Fibroblast of lung (primary cell): Measurements from ENCODE around the gene ADAMTSL1. TPM values are rescaled to one million over a fixed set of nuclear protein-coding genes. Genes with fewer than 3 reads are reported as not detected.

Experiments
- DNase-seq, 2 donors: peaks; one replicate each; pipeline versions ENCODE4 v3.0.0 to v3.0.0-alpha.2; 2010; ENCODE audit warnings: low read depth in 2 of 2
- H2AFZ ChIP-seq: 2 replicates; pipeline ENCODE4 v1.5.1; 2012; ENCODE audit warnings: low read length, control low read depth, inconsistent platforms
- H3K27ac ChIP-seq: 2 replicates; pipeline ENCODE4 v1.5.1; 2011; ENCODE audit warnings: low read length, control low read depth; ENCODE audit not compliant: insufficient read depth
- H3K27me3 ChIP-seq: 2 replicates; pipeline ENCODE4 v1.5.1; 2011; ENCODE audit warnings: mild to moderate bottlenecking, low read length; ENCODE audit not compliant: control insufficient read depth, insufficient read depth
- H3K36me3 ChIP-seq: 2 replicates; pipeline ENCODE4 v1.5.1; 2011; ENCODE audit warnings: low read length; ENCODE audit not compliant: control insufficient read depth, insufficient read depth
- H3K4me1 ChIP-seq: 2 replicates; pipeline ENCODE4 v1.5.1; 2011; ENCODE audit warnings: low read length; ENCODE audit not compliant: control insufficient read depth, insufficient read depth; ENCODE audit errors: extremely low read depth
- H3K4me2 ChIP-seq: 2 replicates; pipeline ENCODE4 v1.5.1; 2011; ENCODE audit warnings: low read length, control low read depth; ENCODE audit not compliant: insufficient read depth; ENCODE audit errors: extremely low read depth
- H3K4me3 ChIP-seq, 4 experiments: fragments of 200-600 bp in 1 of 4; sonication (generic) in 1 of 4; replicated peaks in 1 of 4; 2 replicates each; pipeline ENCODE4 v1.5.1; 2011 to 2016; ENCODE audit warnings: low read length in 4 of 4, low read depth in 3 of 4, mild to moderate bottlenecking in 3 of 4, control low read depth in 2 of 4, inconsistent platforms in 1 of 4, mixed read lengths in 1 of 4; ENCODE audit not compliant: insufficient read depth in 1 of 4; ENCODE audit errors: control extremely low read depth in 1 of 4
- H3K79me2 ChIP-seq: 2 replicates; pipeline ENCODE4 v1.5.1; 2012; ENCODE audit warnings: mild to moderate bottlenecking, low read length, inconsistent platforms; ENCODE audit not compliant: control insufficient read depth, insufficient read depth
- H3K9ac ChIP-seq: 2 replicates; pipeline ENCODE4 v1.5.1; 2011; ENCODE audit warnings: mild to moderate bottlenecking, low read length, control low read depth; ENCODE audit not compliant: insufficient read depth
- H3K9me3 ChIP-seq: 2 replicates; pipeline ENCODE4 v1.5.1; 2012; ENCODE audit warnings: low read depth, low read length; ENCODE audit not compliant: control insufficient read depth, insufficient read depth
- H4K20me1 ChIP-seq: 2 replicates; pipeline ENCODE4 v1.5.1; 2011; ENCODE audit warnings: low read length; ENCODE audit not compliant: control insufficient read depth, insufficient read depth; ENCODE audit errors: extremely low read depth
- EZH2 ChIP-seq: IDR thresholded peaks from 2 replicates; pipeline ENCODE4 v1.5.1; 2012; ENCODE audit warnings: low read length, control low read depth, mild to moderate bottlenecking; ENCODE audit errors: missing control alignments
- polyA plus RNA-seq, 2 donors: library from polyadenylated mRNA; depleted of rRNA in 1 of 2; stranded (reverse) in 1 of 2; unstranded in 1 of 2; fragments of >200 nt; gene quantifications; 2 replicates each; pipeline ENCODE4 v1.2.1, GENCODE V29; 2011 to 2012; ENCODE audit warnings: missing spikeins in 1 of 2
- total RNA-seq: library from RNA; depleted of rRNA; stranded (reverse); fragments of >200 nt; gene quantifications from 2 replicates; pipeline ENCODE4 v1.2.1, GENCODE V29; 2014
- TF ChIP-seq, protein P1 (sequence below), 2 donors: IDR thresholded peaks in 1 of 2; conservative IDR thresholded peaks in 1 of 2; 1 replicate in 1 of 2; 2 replicates in 1 of 2; pipeline ENCODE4 v1.5.1; 2011 to 2012; ENCODE audit warnings: low read length in 2 of 2, control low read depth in 1 of 2, inconsistent platforms in 1 of 2, low read depth in 1 of 2, mild to moderate bottlenecking in 1 of 2

The ADAMTSL1 gene
- total and polyA plus RNA-seq, 2 donors (not counting 1 experiment from before 2014, with no cell fraction given): 19.3 to 27.9 TPM

DNA sequence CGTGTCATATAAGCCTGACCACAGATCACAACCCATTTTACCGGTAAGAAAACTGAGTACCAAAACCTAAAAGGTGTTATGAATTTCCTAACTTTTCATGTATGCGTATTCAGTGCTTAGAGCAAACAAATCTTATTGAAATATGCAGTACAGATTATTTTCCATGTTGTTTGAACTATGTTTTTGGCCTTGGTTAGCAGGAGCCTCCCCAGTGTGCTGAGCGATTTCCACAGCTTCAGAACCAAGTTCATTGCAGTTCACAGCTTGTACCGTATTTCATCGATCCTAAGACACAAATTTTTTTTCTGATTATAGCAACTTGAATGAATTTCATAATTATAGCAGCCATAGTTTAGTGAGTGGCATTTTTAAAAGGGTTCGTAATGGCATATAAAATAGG lies 13.7 kb downstream of the ADAMTSL1 start:
- no peak for DNase-seq
- H3K27ac ChIP-seq: no peak overlapping the region

DNA sequence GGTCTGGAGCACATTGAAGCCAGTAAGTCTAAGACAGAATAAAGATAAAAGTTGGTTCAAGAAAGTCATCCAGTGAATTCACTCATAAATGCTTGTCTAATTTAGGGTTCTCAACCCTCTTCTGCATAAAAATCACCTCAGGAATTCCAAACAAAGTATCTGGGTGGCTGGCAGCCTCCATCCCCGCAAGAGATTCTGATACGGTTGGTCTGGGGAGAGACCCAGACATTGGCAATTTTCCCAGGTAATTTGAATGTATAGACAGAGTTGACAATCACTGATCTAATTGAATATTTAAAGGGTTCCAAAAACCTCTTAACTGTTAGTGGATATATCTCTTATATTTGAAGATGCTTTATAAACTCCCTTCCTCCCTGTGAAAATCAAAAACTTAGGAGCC lies 14.9 kb downstream of the ADAMTSL1 start:
- peaks cover 22% of the 10 kb centered on the region for H3K4me1 ChIP-seq
- H3K27ac ChIP-seq: peak overlapping the region; percentile 95
- no peak for DNase-seq
- H3K79me2 ChIP-seq: peaks cover 21% of the 10 kb centered on the region
- no peaks in the 10 kb centered on the region for H3K27me3 ChIP-seq
- H4K20me1 ChIP-seq: no peaks in the 10 kb centered on the region
- H3K4me2 ChIP-seq: no peak overlapping the region
- TF ChIP-seq, protein P1, sequence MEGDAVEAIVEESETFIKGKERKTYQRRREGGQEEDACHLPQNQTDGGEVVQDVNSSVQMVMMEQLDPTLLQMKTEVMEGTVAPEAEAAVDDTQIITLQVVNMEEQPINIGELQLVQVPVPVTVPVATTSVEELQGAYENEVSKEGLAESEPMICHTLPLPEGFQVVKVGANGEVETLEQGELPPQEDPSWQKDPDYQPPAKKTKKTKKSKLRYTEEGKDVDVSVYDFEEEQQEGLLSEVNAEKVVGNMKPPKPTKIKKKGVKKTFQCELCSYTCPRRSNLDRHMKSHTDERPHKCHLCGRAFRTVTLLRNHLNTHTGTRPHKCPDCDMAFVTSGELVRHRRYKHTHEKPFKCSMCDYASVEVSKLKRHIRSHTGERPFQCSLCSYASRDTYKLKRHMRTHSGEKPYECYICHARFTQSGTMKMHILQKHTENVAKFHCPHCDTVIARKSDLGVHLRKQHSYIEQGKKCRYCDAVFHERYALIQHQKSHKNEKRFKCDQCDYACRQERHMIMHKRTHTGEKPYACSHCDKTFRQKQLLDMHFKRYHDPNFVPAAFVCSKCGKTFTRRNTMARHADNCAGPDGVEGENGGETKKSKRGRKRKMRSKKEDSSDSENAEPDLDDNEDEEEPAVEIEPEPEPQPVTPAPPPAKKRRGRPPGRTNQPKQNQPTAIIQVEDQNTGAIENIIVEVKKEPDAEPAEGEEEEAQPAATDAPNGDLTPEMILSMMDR (conservative IDR thresholded peaks at IDR 0.05 in 1 of 2, IDR thresholded peaks at IDR 0.05 in 1 of 2; ENCODE audit: low read depth in 1 of 2, low read length in 2 of 2): no peak
- TF ChIP-seq EZH2: no peak
- no peaks in the 10 kb centered on the region for H3K36me3 ChIP-seq
- H3K9ac ChIP-seq: no peak overlapping the region
- no peak overlapping the region for H3K4me3 ChIP-seq
- H2AFZ ChIP-seq: no peak overlapping the region
- no peaks in the 10 kb centered on the region for H3K9me3 ChIP-seq

More for the DNA sequence above, 13.7 kb downstream of the ADAMTSL1 start:
- Histone ChIP-seq H4K20me1 (no peaks in the 10 kb centered on the region), H3K9ac (no peak overlapping the region), H3K4me1 (peaks cover 16% of the 10 kb centered on the region), H3K27me3 (no peaks in the 10 kb centered on the region), H3K4me2 (no peak overlapping the region), H3K36me3 (no peaks in the 10 kb centered on the region), H3K9me3 (no peaks in the 10 kb centered on the region), H3K4me3 (no peak overlapping the region), H2AFZ (no peak overlapping the region), H3K79me2 (peaks cover 29% of the 10 kb centered on the region)
- TF ChIP-seq, protein P1 (conservative IDR thresholded peaks at IDR 0.05 in 1 of 2, IDR thresholded peaks at IDR 0.05 in 1 of 2; ENCODE audit: low read depth in 1 of 2, low read length in 2 of 2): no peak
- TF ChIP-seq EZH2: no peak

DNA sequence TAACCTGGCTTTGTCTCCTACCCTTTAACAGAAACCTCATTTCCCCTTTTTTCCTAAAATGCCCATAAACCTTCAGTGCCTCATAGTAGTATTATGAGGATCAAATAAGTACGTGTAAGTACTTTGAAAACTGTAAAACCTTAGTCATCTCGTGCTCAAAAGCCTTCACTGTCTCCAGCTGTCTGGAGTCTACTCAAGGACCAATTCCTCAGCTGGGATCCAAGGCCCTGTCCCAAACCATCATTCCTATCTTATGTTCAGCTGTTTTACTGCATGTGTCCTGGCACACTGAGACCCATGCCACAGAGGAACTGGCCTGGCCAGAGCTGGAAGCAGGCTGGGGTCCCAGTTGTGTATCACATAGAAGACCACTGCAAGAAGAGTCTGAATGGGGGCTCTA lies 15.9 kb downstream of the ADAMTSL1 start:
- Histone ChIP-seq H3K79me2 (peaks cover 19% of the 10 kb centered on the region), H4K20me1 (no peaks in the 10 kb centered on the region), H3K27ac (peak overlapping the region; percentile 95), H3K9ac (peak overlapping the region; percentile 4), H3K4me1 (peaks cover 23% of the 10 kb centered on the region), H2AFZ (no peak overlapping the region), H3K4me3 (peak overlapping the region in 2 of 4 experiments; percentile 36 to 42), H3K36me3 (no peaks in the 10 kb centered on the region), H3K4me2 (peak overlapping the region; percentile 77), H3K9me3 (no peaks in the 10 kb centered on the region), H3K27me3 (no peaks in the 10 kb centered on the region)
- peak; percentile 50 to 88 for DNase-seq
- TF ChIP-seq, protein P1 (conservative IDR thresholded peaks at IDR 0.05 in 1 of 2, IDR thresholded peaks at IDR 0.05 in 1 of 2; ENCODE audit: low read depth in 1 of 2, low read length in 2 of 2): no peak
- no peak for TF ChIP-seq EZH2
